ENCODE results near the gene SH3BP2. TPM values are rescaled to one million over a fixed set of nuclear protein-coding genes. Genes with fewer than 3 reads are reported as not detected.

Gene SH3BP2
- polyA plus RNA-seq, 1 donor from 2014 or later, result 87.9 TPM

- no peak overlapping the region for H2AFZ ChIP-seq (ENCODE audit: low read depth, low read length)
- no peak overlapping the region for H3K9ac ChIP-seq (ENCODE audit: low read length)
- H3K27me3 ChIP-seq (ENCODE audit: insufficient read depth, low read depth, low read length), result no peaks in the 10 kb centered on the region
- H3K9me2 ChIP-seq (ENCODE audit: insufficient read depth, low read length), result no peaks in the 10 kb centered on the region
- no peak overlapping the region for H3K27ac ChIP-seq (ENCODE audit: low read length)
- peaks cover 67% of the 10 kb centered on the region for H3K79me2 ChIP-seq (replicated peaks; ENCODE audit: insufficient read depth, low read length)
- H3K4me3 ChIP-seq (ENCODE audit: low read length), result no peak overlapping the region
- no peaks in the 10 kb centered on the region for H3K36me3 ChIP-seq (ENCODE audit: insufficient read depth, low read length)
- H3K9me3 ChIP-seq (ENCODE audit: low read length), result no peaks in the 10 kb centered on the region
- no peaks in the 10 kb centered on the region for H4K20me1 ChIP-seq (ENCODE audit: insufficient read depth)
- H3K4me2 ChIP-seq (ENCODE audit: low read length), result no peak overlapping the region
- TF ChIP-seq POLR2AphosphoS5 (IDR thresholded peaks at IDR 0.05), result no peak
- TF ChIP-seq SMC3 (conservative IDR thresholded peaks at IDR 0.05; ENCODE audit: poor library complexity), result no peak
- TF ChIP-seq EZH2 (IDR thresholded peaks at IDR 0.05; ENCODE audit: borderline replicate concordance, insufficient read depth, low read length, poor library complexity, severe bottlenecking), result no peak
- no peak for TF ChIP-seq TAF1 (IDR thresholded peaks at IDR 0.05; ENCODE audit: low read depth)
- TF ChIP-seq RAD21 (conservative IDR thresholded peaks at IDR 0.05), result no peak
- TF ChIP-seq EP300 (conservative IDR thresholded peaks at IDR 0.05; ENCODE audit: poor library complexity, severe bottlenecking), result no peak
- TF ChIP-seq CTCF (IDR thresholded peaks at IDR 0.05; ENCODE audit: poor library complexity, severe bottlenecking), result no peak
- H3F3A ChIP-seq (ENCODE audit: insufficient read depth, low read length, poor library complexity, severe bottlenecking), result no peaks in the 10 kb centered on the region
These were observed 82.0 kb downstream of the SH3BP2 start for GRCh38 chr4:2874861-2875260.

GRCh38 chr4:2875556-2875955 lies 82.7 kb downstream of the SH3BP2 start:
- Histone ChIP-seq H2AFZ (ENCODE audit: low read depth, low read length) (no peak overlapping the region), H3K9me3 (ENCODE audit: low read length) (no peaks in the 10 kb centered on the region), H3F3A (ENCODE audit: insufficient read depth, low read length, poor library complexity, severe bottlenecking) (no peaks in the 10 kb centered on the region), H3K4me3 (ENCODE audit: low read length) (no peak overlapping the region), H3K27ac (ENCODE audit: low read length) (no peak overlapping the region), H3K4me2 (ENCODE audit: low read length) (no peak overlapping the region), H4K20me1 (ENCODE audit: insufficient read depth) (no peaks in the 10 kb centered on the region), H3K36me3 (ENCODE audit: insufficient read depth, low read length) (no peaks in the 10 kb centered on the region), H3K9ac (ENCODE audit: low read length) (no peak overlapping the region), H3K9me2 (ENCODE audit: insufficient read depth, low read length) (no peaks in the 10 kb centered on the region), H3K27me3 (ENCODE audit: insufficient read depth, low read depth, low read length) (no peaks in the 10 kb centered on the region), H3K79me2 (replicated peaks; ENCODE audit: insufficient read depth, low read length) (peaks cover 65% of the 10 kb centered on the region)
- TF ChIP-seq SMC3 (conservative IDR thresholded peaks at IDR 0.05; ENCODE audit: poor library complexity), result no peak
- no peak for TF ChIP-seq MXI1 (conservative IDR thresholded peaks at IDR 0.05; ENCODE audit: poor library complexity, severe bottlenecking)
- TF ChIP-seq TAF1 (IDR thresholded peaks at IDR 0.05; ENCODE audit: low read depth), result no peak
- TF ChIP-seq RAD21 (conservative IDR thresholded peaks at IDR 0.05), result no peak
- no peak for TF ChIP-seq EZH2 (IDR thresholded peaks at IDR 0.05; ENCODE audit: borderline replicate concordance, insufficient read depth, low read length, poor library complexity, severe bottlenecking)
- TF ChIP-seq CTCF (IDR thresholded peaks at IDR 0.05; ENCODE audit: poor library complexity, severe bottlenecking), result no peak
- no peak for TF ChIP-seq POLR2AphosphoS5 (IDR thresholded peaks at IDR 0.05)
- TF ChIP-seq EP300 (conservative IDR thresholded peaks at IDR 0.05; ENCODE audit: poor library complexity, severe bottlenecking), result no peak
- no peak for TF ChIP-seq REST (IDR thresholded peaks at IDR 0.05; ENCODE audit: borderline replicate concordance)

Data from neural cell (in vitro differentiated cells).